NCI-H748 treated with DMSO at 0.1 percent for 48 hours (cell line): ENCODE measurements around the gene SMAD3.
A peak's percentile ranks its signal among the peaks of the same experiment; 100 is the strongest.
"Not testable (repeated sequence)": the region's sequence is repeated elsewhere in the genome, so short reads cannot be mapped to it uniquely, and the experiment has no call there.

Source experiments
- DNase-seq: peaks from one replicate; lab custom pipeline; 2025; lab: John Stamatoyannopoulos, UW

The SMAD3 gene

GRCh38 chr15:67065531-67066005, at the start of gene SMAD3:
Gene SMAD3, plus strand, starts transcription at chr15:67065602. Its CDS starts 553 bp downstream, at chr15:67066155.
- no peak for DNase-seq

- no peak for DNase-seq
Observed at GRCh38 chr15:67017311-67017710, 48.1 kb upstream of the SMAD3 start.

GRCh38 chr15:67018026-67018425, 47.4 kb upstream of the SMAD3 start:
- DNase-seq, result no peak

GRCh38 chr15:67018441-67018840, 47.0 kb upstream of the SMAD3 start:
- DNase-seq, result no peak

- DNase-seq, result no peak
Observed at GRCh38 chr15:67019069-67019468, 46.3 kb upstream of the SMAD3 start.

GRCh38 chr15:67019884-67020520, 45.4 kb upstream of the SMAD3 start:
- no peak for DNase-seq

- DNase-seq, result not testable (repeated sequence)
Observed at GRCh38 chr15:67020668-67021067, 44.7 kb upstream of the SMAD3 start.

GRCh38 chr15:67021455-67021854, 43.9 kb upstream of the SMAD3 start:
- no peak for DNase-seq

- DNase-seq, result no peak
Observed at GRCh38 chr15:67022587-67023105, 42.8 kb upstream of the SMAD3 start.

GRCh38 chr15:67023517-67024313, 41.7 kb upstream of the SMAD3 start:
- no peak for DNase-seq

GRCh38 chr15:67024314-67024997, 40.9 kb upstream of the SMAD3 start:
- DNase-seq, result no peak

- DNase-seq, result no peak
Observed at GRCh38 chr15:67024998-67025368, 40.4 kb upstream of the SMAD3 start.

- DNase-seq, result no peak
Observed at GRCh38 chr15:67025719-67026609, 39.4 kb upstream of the SMAD3 start.

- no peak for DNase-seq
Observed at GRCh38 chr15:67026610-67026967, 38.8 kb upstream of the SMAD3 start.

GRCh38 chr15:67028440-67028839, 37.0 kb upstream of the SMAD3 start:
- DNase-seq, result not testable (repeated sequence)

GRCh38 chr15:67030036-67030762, 35.2 kb upstream of the SMAD3 start:
- peak; percentile 32 for DNase-seq

- no peak for DNase-seq
Observed at GRCh38 chr15:67031331-67031730, 34.1 kb upstream of the SMAD3 start.

GRCh38 chr15:67032608-67033007, 32.8 kb upstream of the SMAD3 start:
- DNase-seq, result no peak

GRCh38 chr15:67033012-67033411, 32.4 kb upstream of the SMAD3 start:
- DNase-seq, result no peak

- no peak for DNase-seq
Observed at GRCh38 chr15:67033571-67034044, 31.8 kb upstream of the SMAD3 start.

GRCh38 chr15:67035886-67036285, 29.5 kb upstream of the SMAD3 start:
- no peak for DNase-seq
